Measurements from ENCODE around the gene SGSM1.

- TF ChIP-seq POLR2AphosphoS5 (IDR thresholded peaks at IDR 0.05) (no peak), CTCF (IDR thresholded peaks at IDR 0.05) (no peak), EP300 (IDR thresholded peaks at IDR 0.05) (no peak), POLR2A (IDR thresholded peaks at IDR 0.05; ENCODE audit: low read depth) (no peak)
These were observed 1.4 kb downstream of the SGSM1 start for GRCh38 chr22:24807284-24807950.
